ENCODE measurements around the gene OR2T35.
"Not testable (repeated sequence)": the region's sequence is repeated elsewhere in the genome, so short reads cannot be mapped to it uniquely, and the experiment has no call there.

OR2T35 gene, protein sequence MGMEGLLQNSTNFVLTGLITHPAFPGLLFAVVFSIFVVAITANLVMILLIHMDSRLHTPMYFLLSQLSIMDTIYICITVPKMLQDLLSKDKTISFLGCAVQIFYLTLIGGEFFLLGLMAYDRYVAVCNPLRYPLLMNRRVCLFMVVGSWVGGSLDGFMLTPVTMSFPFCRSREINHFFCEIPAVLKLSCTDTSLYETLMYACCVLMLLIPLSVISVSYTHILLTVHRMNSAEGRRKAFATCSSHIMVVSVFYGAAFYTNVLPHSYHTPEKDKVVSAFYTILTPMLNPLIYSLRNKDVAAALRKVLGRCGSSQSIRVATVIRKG

DNA sequence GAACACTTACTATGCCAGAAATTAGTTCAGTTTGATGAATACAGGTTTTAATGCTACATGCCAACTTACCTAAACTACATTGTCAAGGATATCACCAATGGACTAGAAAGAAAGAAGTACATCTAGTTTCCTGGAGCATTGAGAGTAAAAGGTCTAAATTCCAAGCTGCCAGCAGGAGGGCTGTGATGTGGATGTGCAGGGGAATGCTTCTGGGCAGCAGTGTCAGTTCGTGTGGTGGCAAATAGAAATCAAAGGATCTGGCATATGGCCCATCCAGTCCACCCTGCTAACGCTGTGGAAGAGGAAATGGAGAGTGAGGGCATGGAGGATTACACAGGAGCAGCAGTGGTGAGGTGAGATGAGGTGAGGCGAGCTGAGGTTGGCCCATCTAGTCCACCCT lies at the start of gene OR2T35:
Gene OR2T35, minus strand, starts transcription at position 101 of the 400 bp plus-strand sequence. CDS start 6,020 bp downstream, outside the sequence.
- H3K27ac Mint-ChIP-seq, H3K36me3 Mint-ChIP-seq, H3K4me1 Mint-ChIP-seq, CTCF ChIA-PET, H3K4me3 Mint-ChIP-seq, DNase-seq, H3K27me3 Mint-ChIP-seq, H3K9me3 Mint-ChIP-seq: not testable (repeated sequence)

DNA sequence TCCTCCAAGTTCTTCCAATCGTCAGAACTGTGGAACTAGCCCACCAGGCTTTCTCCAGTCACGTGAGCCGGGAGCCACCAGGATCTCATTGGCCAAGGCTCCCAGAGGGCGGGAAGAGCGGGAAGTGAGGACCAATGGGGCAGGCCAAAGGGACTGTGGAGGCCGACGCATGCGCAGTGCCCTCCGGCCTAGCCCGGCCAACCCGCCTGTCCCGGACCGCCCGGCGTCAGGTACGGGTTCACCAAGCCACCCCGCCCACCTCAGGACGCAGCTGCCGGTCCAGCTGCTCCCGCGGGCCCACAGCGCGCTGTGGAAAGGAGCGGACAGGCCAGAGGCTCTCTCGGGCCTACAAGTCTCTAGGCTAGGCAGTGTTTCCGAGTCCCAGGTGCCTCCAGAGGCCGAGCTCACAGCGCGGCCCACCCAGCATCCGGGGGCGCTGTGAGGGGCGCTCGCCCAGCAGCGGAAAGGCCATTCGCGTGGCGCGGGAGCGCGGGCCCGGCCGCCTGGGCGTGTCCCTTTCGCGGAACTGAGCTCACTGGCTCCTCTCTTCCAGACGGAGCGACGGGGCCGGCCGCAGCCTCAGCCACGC lies 46.6 kb upstream of the OR2T35 start:
- CTCF ChIA-PET: no interaction called here
- Mint-ChIP-seq H3K9me3 (peaks cover 9% of the 10 kb centered on the region), H3K27ac (no peak overlapping the region), H3K27me3 (no peaks in the 10 kb centered on the region), H3K4me1 (no peaks in the 10 kb centered on the region), H3K4me3 (no peak overlapping the region), H3K36me3 (no peaks in the 10 kb centered on the region)
- DNase-seq: no peak

DNA sequence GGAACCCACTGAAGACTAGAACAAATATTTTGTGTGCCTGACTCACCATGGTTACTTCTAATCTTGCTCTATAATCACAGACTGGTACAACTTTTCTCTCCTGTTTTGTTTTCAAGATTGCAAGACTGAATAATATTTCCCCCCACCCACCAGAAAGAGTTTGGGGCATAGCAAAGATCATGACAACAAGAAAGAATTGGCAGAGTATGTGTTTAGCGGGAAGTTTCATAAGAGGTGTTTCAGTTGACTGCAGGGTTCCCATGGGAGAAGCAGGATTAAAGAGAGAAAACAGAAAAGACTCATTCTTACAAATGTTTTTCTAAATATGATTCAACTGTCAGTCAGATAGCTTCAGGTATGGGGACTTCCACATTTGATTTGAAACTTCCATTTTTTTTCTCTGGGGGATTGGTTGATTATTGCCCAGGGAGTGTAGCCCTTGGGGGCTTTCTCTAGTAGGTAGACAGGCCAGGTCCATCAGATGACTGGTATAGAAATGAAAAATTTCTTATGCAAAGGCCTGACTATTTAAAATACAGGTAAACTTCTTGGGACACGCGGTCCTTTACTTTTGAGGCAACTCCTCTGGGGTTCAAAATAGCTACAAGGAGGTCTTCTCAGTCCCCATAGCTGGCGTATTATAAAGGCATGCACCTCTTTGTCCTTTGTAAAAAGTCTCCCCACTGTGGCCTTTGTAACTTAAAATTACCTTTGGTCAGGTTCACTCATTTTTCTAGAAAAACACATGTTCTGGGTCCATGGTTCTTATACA lies 43.6 kb upstream of the OR2T35 start:
- Mint-ChIP-seq H3K27me3 (no peaks in the 10 kb centered on the region), H3K27ac (no peak overlapping the region), H3K4me1 (no peaks in the 10 kb centered on the region), H3K36me3 (no peaks in the 10 kb centered on the region), H3K4me3 (no peak overlapping the region), H3K9me3 (peaks cover 9% of the 10 kb centered on the region)
- CTCF ChIA-PET: interaction anchor here (0.7 to 1.2 kb wide), 2 partner anchors 9 to 118 kb away, joined by 3 to 4 read pairs; no protein-coding TSS in a partner anchor
- no peak for DNase-seq

DNA sequence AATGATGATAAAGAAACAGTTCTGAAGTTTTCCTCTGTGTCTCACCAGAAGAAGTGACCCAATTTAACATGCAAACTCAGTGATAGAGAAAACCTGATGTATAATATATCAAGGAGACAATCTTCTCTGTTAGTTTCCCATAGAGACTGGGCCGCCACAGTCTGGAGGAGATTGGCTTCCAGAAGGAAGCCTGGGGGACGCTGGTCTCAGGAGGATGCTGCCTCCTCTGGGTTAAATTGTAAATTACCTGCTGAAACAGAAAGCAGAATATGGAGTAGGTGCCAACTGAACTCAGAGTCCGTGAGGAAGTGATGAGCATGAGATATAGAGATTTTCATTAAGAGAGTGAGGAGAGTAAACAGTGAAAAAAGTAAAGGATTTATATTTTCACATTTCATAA lies 41.7 kb upstream of the OR2T35 start:
- peaks cover 5% of the 10 kb centered on the region for H3K9me3 Mint-ChIP-seq
- peak; percentile 29 for DNase-seq
- H3K4me3 Mint-ChIP-seq: no peak overlapping the region
- CTCF ChIA-PET: interaction anchor here (0.7 to 1.0 kb wide), 2 partner anchors 280 to 283 kb away, joined by 3 read pairs; no protein-coding TSS in a partner anchor
- no peaks in the 10 kb centered on the region for H3K36me3 Mint-ChIP-seq
- H3K27me3 Mint-ChIP-seq: no peaks in the 10 kb centered on the region
- H3K4me1 Mint-ChIP-seq: no peaks in the 10 kb centered on the region
- H3K27ac Mint-ChIP-seq: no peak overlapping the region

DNA sequence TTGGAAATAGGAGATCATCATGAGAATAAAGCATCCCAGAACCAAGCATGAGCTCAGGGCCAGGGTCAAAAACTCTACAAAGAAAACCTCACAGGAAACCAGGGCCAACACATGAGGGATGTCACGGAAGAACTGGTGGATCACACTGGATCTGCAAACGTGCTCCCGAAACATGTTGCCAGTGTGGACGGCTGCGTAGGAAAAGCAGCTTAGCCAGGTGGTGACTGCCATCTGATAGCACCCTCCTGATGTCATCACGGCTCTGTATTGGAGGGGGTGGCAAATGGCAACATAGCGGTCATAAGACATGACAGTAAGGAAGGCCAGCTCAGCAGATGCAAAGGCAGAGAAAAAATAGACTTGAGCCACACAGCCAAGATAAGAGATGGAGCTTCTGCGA lies 36.6 kb upstream of the OR2T35 start:
- H3K4me1 Mint-ChIP-seq: no peaks in the 10 kb centered on the region
- CTCF ChIA-PET: no interaction called here
- no peaks in the 10 kb centered on the region for H3K9me3 Mint-ChIP-seq
- H3K27me3 Mint-ChIP-seq: no peaks in the 10 kb centered on the region
- DNase-seq: no peak
- no peaks in the 10 kb centered on the region for H3K36me3 Mint-ChIP-seq
- H3K27ac Mint-ChIP-seq: no peak overlapping the region
- no peak overlapping the region for H3K4me3 Mint-ChIP-seq

DNA sequence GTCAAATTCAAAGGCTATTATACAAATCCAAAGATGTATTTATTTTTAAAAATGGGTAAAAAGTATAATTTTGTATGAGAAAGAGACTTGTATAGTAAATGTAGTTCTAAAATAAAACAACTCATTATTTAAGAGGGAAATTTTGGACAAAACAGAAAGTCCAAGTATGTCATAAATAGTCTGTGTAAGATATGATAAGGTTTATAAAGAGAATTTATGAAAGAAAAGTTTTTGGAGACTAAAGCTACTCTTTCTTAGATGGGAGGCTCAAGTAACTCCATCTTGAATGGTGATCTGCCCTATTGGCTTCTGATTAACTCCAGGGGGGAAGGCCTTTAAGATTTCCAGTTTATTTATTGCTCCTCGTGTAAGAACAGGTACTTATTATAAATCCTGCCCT lies 24.9 kb upstream of the OR2T35 start:
- Mint-ChIP-seq H3K27ac (no peak overlapping the region), H3K4me1 (no peaks in the 10 kb centered on the region), H3K9me3 (peaks cover 5% of the 10 kb centered on the region), H3K4me3 (no peak overlapping the region), H3K36me3 (no peaks in the 10 kb centered on the region), H3K27me3 (no peaks in the 10 kb centered on the region)
- DNase-seq: no peak
- CTCF ChIA-PET: no interaction called here

DNA sequence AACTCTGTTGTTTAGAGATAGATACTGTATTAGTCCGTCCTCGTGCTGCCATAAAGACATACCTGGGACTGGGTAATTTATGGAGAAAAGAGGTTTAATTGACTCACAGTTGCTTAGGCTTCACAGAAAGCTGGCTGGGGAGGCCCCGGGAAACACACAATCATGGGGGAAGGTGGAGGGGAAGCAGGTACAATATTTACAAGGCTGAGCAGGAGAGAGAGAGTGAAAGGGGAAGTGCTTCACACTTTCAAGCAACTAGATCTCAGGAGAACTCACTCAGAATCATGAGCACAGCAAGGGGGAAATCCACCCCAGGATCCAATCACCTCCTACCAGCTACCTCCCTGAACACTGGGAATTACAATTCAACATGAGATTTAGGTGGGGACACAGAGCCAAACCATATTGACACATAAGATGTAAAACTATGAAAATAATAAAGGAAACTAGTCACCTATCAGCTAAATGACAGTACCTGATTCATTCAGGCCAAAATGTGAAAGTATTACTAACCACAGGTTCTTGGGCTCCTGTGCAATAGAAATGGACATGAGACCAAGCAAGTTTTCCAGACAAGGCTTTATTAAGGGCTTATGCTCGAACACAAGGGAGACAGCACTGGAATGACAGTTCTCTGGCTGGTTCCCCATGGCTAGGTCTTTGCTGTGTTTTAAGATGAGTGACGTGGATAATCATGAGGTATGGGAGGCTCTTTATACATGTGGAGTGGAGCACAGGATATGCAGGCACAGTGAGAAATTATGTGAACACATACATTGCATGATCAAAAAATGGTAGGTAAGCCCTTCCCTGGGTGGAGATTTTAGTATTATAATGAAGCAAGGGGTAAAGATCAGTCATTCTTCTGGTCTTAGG lies 18.6 kb upstream of the OR2T35 start:
- H3K27me3 Mint-ChIP-seq, H3K27ac Mint-ChIP-seq, H3K9me3 Mint-ChIP-seq, DNase-seq, CTCF ChIA-PET, H3K36me3 Mint-ChIP-seq, H3K4me3 Mint-ChIP-seq, H3K4me1 Mint-ChIP-seq: not testable (repeated sequence)

DNA sequence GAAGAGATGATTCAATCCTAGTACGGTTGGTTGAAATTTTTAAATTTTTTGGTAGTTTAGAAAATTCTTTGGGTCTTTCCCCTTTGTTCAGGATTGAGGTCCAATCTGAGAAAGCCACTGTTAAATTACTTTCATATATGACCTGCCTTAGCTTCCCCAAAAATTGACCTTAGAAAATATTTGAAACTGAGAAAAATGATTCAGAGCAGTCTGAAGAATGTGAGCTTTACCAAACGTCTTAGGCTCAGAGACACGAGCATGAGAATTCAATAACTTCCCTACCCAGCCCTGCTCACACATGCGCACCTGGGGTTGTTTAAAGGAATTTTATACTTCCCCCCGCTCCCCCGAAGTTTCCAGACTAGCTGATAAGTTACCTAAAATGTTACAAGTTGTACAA lies 11.7 kb upstream of the OR2T35 start:
- H3K27me3 Mint-ChIP-seq, CTCF ChIA-PET, H3K36me3 Mint-ChIP-seq, H3K9me3 Mint-ChIP-seq, H3K27ac Mint-ChIP-seq, H3K4me1 Mint-ChIP-seq, H3K4me3 Mint-ChIP-seq, DNase-seq: not testable (repeated sequence)

DNA sequence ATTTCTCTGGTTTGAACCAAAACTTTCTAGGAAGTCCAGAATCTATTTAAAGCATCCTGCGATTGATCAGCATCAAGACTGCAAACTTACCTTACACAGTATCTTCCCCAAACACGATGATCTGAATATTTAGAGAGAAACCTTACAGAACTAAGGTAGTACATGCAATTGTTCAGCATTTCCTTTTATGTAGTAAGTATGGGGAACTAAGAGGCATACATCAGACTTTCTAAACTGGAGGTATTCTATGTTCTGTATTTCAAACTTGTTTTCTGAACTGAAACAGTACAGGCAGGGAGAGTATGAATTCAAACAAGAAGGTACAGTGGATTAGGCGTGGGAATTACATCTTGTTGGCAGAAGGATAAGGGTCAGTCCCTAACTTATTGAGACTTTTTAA lies 10.3 kb upstream of the OR2T35 start, which contains the start of gene OR2T27:
Gene OR2T27, minus strand, starts transcription at position 175 of the 400 bp plus-strand sequence. CDS start 4,644 bp downstream, outside the sequence.
- H3K27ac Mint-ChIP-seq, H3K4me3 Mint-ChIP-seq, H3K4me1 Mint-ChIP-seq, H3K36me3 Mint-ChIP-seq, CTCF ChIA-PET, H3K9me3 Mint-ChIP-seq, DNase-seq, H3K27me3 Mint-ChIP-seq: not testable (repeated sequence)

DNA sequence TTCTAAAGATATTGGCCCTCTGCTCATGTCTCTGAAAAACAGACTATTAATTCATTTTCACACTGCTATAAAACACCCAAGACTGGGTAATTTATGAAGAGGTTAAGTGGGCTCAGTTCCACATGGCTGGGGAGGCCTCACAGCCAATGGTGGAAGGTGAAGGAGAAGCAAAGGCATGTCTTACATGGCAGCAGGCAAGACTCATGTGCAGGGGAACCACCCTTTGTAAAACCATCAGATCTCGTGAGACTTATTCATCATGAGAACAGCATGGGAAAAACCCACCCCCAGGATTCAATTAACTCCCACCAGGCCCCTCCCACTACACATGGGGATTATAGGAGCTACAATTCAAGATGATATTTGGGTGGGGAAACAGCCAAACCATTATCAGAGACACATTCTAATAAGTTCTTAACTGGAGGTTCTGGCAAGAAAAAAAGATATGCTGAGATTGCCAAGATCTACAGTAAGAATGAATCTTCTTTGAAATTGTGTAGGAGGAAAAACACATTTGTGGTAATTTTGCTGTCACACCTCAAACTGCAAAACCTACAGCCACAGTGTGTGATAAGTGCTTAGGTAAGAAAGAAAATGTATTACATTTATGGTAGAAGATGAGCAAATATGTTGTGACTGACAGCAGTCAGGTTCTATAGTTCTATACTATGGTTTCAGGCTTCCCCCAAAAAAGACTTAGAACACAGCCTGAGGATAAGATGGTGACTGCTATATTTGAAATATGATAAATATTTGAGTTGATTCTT lies 3.9 kb upstream of the OR2T35 start:
- H3K9me3 Mint-ChIP-seq, DNase-seq, H3K27ac Mint-ChIP-seq, H3K4me1 Mint-ChIP-seq, H3K4me3 Mint-ChIP-seq, CTCF ChIA-PET, H3K36me3 Mint-ChIP-seq, H3K27me3 Mint-ChIP-seq: not testable (repeated sequence)

DNA sequence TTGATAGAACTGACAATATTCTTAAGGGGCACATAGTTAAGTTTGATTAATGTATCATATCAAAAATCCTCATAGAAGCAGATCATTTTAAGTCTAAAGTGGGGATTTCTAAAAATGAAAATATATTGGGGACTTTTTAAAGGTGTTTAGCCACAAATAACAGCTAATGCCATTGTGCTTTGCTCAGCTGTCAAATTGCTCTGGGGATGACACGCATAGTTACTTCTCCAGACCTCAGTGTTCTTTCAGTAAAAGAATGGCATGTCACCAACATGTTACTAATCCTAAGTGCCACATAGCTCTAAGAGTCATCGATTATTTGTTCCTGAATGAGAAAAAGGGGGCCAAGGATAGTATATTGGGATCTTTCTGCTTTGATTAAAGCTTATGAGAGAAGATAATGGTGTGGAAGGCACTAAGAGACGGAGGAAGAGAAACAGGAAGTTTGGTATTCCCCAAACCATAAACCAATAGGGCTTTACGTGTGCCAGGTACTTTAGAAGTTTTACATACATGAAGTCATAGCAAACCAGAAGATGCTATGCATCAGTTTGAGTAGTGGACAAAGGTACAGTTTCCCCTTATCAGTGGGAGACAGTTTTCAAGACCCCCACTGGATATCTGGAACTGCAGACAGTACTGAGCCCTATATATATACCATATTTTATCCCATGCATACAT lies 2.0 kb downstream of the OR2T35 start:
- DNase-seq, CTCF ChIA-PET: not testable (repeated sequence)

DNA sequence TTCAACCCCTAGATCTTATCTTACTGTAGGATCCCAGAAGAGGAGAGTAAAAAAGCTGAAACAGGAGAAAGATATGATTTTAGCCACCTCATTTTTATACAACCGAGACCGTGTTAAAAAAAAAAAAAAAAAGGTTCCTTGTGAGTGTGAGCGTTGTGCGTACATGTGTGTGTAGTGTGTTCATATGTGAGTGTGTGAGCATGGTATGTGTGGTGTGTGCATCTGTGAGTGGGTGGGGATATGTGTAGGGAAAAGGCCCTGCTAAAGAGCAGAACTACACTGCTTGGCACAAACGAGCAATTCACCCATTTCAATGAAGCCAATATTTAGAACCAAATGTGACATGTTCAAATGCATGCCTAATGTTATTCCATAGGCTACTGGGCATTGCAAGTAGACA lies 3.5 kb downstream of the OR2T35 start:
- DNase-seq, H3K4me3 Mint-ChIP-seq, CTCF ChIA-PET, H3K9me3 Mint-ChIP-seq, H3K36me3 Mint-ChIP-seq, H3K4me1 Mint-ChIP-seq, H3K27ac Mint-ChIP-seq, H3K27me3 Mint-ChIP-seq: not testable (repeated sequence)

More for the DNA sequence above, 2.0 kb downstream of the OR2T35 start:
- not testable (repeated sequence) for H3K36me3 Mint-ChIP-seq, H3K4me3 Mint-ChIP-seq, H3K4me1 Mint-ChIP-seq, H3K27ac Mint-ChIP-seq, H3K27me3 Mint-ChIP-seq, H3K9me3 Mint-ChIP-seq

DNA sequence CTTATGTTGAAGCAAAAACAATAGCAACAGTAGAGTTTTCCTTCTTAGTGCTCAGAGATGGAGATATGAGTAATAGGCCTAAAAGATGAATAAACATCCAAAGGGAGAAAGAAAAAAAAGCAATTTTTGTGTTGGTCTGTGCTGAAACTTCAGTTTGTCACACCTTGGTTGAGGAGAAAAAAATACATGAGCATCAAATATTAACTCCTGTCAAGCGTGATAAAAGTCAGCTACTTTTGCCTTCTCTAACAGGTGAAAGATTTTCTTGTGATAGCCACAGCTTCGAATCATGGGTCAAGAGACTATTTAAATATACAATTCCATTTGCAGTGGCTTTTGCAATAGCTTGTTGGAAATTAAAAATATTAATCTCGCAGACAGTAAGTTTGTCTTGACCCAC lies 4.2 kb downstream of the OR2T35 start:
- CTCF ChIA-PET, H3K27ac Mint-ChIP-seq, H3K4me1 Mint-ChIP-seq, H3K27me3 Mint-ChIP-seq, H3K36me3 Mint-ChIP-seq, H3K9me3 Mint-ChIP-seq, H3K4me3 Mint-ChIP-seq, DNase-seq: not testable (repeated sequence)

Data from activated naive CD4-positive, alpha-beta T cell treated with anti-CD3 and anti-CD28 coated beads, Interleukin-2, amount 10 ng/mL, durations not matched to agents 7 days and 5 days (primary cell).